Lower leg skin (tissue), 3 donors: ENCODE measurements around the gene SERPINH1.

Experiments used
- CTCF ChIP-seq, 3 donors: fragments of 450-650 bp; IDR thresholded peaks; one replicate each; pipeline ENCODE4 v1.5.1; 2016; ENCODE audit warnings: antibody characterized with exemption in 3 of 3, mild to moderate bottlenecking in 3 of 3, moderate library complexity in 2 of 3
- POLR2A ChIP-seq, 2 donors: fragments of 450-650 bp; IDR thresholded peaks; one replicate each; pipeline ENCODE4 v1.6.1; 2016 to 2017; ENCODE audit warnings: antibody characterized with exemption in 2 of 2, mild to moderate bottlenecking in 1 of 2, moderate library complexity in 1 of 2

GRCh38 chr11:75593286-75593915 is 31.3 kb downstream of the SERPINH1 start:
- no peak for TF ChIP-seq CTCF (IDR thresholded peaks at IDR 0.05)
- no peak for TF ChIP-seq POLR2A (IDR thresholded peaks at IDR 0.05)
